ENCODE results near the gene COQ5. TPM values are rescaled to one million over a fixed set of nuclear protein-coding genes. Genes with fewer than 3 reads are reported as not detected.

Gene COQ5
- total RNA-seq, 1 donor from 2014 or later, result 28.5 TPM

DNA sequence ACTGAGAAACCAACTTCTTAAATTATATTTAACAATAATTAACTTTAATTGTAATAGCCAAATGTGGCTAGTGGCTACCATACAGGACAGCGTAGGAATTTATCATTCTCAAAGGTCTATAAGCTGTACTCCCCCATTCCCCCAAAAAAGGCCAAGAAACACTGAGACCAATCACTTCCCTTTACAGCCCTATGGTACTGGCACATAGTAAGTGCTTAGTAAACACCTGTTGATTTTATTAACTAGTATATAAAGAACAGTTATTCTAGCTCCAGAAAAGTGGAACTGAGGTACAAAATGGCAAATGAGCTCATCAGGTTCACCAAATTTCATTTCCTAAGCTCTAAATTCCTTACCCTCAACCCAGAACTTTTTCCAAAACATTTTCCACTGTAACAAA, 53.3 kb downstream of the COQ5 start:
- H3K4me1 Mint-ChIP-seq, result peaks cover 37% of the 10 kb centered on the region
- TF ChIP-seq, protein P1, sequence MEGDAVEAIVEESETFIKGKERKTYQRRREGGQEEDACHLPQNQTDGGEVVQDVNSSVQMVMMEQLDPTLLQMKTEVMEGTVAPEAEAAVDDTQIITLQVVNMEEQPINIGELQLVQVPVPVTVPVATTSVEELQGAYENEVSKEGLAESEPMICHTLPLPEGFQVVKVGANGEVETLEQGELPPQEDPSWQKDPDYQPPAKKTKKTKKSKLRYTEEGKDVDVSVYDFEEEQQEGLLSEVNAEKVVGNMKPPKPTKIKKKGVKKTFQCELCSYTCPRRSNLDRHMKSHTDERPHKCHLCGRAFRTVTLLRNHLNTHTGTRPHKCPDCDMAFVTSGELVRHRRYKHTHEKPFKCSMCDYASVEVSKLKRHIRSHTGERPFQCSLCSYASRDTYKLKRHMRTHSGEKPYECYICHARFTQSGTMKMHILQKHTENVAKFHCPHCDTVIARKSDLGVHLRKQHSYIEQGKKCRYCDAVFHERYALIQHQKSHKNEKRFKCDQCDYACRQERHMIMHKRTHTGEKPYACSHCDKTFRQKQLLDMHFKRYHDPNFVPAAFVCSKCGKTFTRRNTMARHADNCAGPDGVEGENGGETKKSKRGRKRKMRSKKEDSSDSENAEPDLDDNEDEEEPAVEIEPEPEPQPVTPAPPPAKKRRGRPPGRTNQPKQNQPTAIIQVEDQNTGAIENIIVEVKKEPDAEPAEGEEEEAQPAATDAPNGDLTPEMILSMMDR (IDR thresholded peaks at IDR 0.05; ENCODE audit: unreplicated experiment), result no peak

DNA sequence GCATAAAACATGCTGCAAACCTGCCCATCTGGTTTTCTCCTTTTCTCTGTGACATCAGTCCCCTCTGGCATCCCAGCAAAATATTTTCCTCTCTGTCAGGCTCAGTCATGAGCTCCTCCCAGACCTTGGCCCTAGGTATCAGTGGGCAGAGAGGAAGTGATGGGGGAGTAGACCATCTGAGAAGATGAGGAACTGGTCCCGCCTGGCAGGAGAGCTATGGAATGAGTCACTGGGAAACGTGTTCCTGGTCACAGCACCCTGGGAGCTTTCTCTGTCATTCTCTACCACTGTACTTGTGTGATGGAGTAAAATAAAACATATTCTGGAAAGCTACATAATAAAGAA, 54.4 kb downstream of the COQ5 start:
- peak overlapping the region; percentile 89 for H3K27ac Mint-ChIP-seq

More for the DNA sequence above, 53.3 kb downstream of the COQ5 start:
- DNase-seq (ENCODE audit: low spot score in 2 of 2, unreplicated experiment in 2 of 2), result no peak
- Mint-ChIP-seq H3K27ac (peak overlapping the region; percentile 64), H3K27me3 (ENCODE audit: low read depth) (no peaks in the 10 kb centered on the region), H3K4me3 (no peak overlapping the region), H3K9me3 (no peaks in the 10 kb centered on the region), H3K36me3 (no peaks in the 10 kb centered on the region)

DNA sequence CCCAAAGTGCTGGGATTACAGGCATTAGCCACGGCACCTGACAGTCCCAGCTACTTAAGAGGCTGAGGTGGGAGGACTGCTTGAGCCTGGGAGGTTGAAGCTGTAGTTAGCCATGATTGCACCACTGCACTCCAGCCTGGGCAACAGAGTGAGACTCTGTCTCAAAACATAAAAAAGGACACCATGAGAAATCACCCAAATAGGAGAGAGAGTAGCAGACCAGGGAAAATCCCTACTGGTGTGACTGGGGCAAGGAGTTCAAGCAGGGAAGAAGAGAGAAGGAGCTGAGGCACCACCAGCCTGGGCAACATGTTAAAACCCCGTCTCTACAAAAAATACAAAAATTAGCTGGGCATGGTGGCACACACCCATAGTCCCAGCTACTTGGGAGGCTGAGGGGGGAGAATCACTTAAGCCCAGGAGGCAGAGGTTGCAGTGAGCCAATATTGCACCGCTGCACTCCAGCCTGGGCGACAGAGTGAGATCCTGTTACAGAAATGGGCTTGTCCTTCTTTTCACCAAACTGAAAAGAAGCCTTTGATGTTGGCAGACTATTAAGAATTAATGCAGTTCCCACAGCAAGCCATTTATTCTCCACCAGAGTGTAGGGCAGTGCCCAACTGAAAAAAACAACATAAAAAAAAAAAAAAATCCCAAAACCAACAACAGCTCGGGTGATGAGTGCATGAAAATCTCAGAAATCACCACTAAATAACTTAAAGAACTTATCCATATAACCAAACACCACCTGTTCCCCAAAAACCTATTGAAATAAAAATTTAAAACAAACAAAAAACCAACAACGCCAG, 54.9 kb downstream of the COQ5 start:
- TF ChIP-seq, protein P1 (IDR thresholded peaks at IDR 0.05; ENCODE audit: unreplicated experiment), result no peak
- Mint-ChIP-seq H3K27ac (peak overlapping the region; percentile 89), H3K9me3 (no peaks in the 10 kb centered on the region), H3K4me1 (peaks cover 41% of the 10 kb centered on the region), H3K27me3 (ENCODE audit: low read depth) (no peaks in the 10 kb centered on the region), H3K4me3 (no peak overlapping the region), H3K36me3 (no peaks in the 10 kb centered on the region)
- no peak for DNase-seq (ENCODE audit: low spot score in 2 of 2, unreplicated experiment in 2 of 2)

More for the DNA sequence above, 54.4 kb downstream of the COQ5 start:
- TF ChIP-seq, protein P1 (IDR thresholded peaks at IDR 0.05; ENCODE audit: unreplicated experiment), result no peak
- H3K4me1 Mint-ChIP-seq, result peaks cover 41% of the 10 kb centered on the region
- peak in 1 of 2 experiments; percentile 41 for DNase-seq (ENCODE audit: low spot score in 2 of 2, unreplicated experiment in 2 of 2)
- H3K4me3 Mint-ChIP-seq, result no peak overlapping the region
- H3K27me3 Mint-ChIP-seq (ENCODE audit: low read depth), result no peaks in the 10 kb centered on the region
- no peaks in the 10 kb centered on the region for H3K36me3 Mint-ChIP-seq
- no peaks in the 10 kb centered on the region for H3K9me3 Mint-ChIP-seq

DNA sequence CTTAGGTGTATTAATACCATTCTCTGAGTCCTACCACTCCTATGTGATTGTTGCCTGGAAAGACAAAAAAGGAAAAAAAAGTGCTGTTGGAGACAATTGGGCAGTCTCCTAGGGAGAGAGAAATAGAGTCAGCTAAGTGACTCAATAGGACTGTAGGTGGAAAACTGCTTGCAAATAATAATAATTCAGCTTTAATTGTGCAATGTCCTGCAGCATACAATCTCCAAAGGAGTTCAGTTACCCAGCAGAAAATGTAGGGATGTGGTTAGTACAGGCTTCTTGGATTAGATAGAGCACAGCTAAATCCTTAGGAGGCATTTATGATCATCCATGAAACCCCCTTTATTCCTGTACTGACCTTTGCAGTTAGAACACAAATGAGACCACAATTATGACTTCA, 56.4 kb downstream of the COQ5 start:
- DNase-seq (ENCODE audit: low spot score in 2 of 2, unreplicated experiment in 2 of 2), result no peak
- peak overlapping the region; percentile 78 for H3K27ac Mint-ChIP-seq
- peaks cover under 1% of the 10 kb centered on the region for H3K36me3 Mint-ChIP-seq
- TF ChIP-seq, protein P1 (IDR thresholded peaks at IDR 0.05; ENCODE audit: unreplicated experiment), result no peak
- H3K9me3 Mint-ChIP-seq, result no peaks in the 10 kb centered on the region
- no peaks in the 10 kb centered on the region for H3K27me3 Mint-ChIP-seq (ENCODE audit: low read depth)
- peaks cover 50% of the 10 kb centered on the region for H3K4me1 Mint-ChIP-seq
- no peak overlapping the region for H3K4me3 Mint-ChIP-seq

GRCh38 chr12:120470150-120470784, 58.7 kb downstream of the COQ5 start:
- no peaks in the 10 kb centered on the region for H3K27me3 Mint-ChIP-seq (ENCODE audit: low read depth)
- no peaks in the 10 kb centered on the region for H3K9me3 Mint-ChIP-seq
- peak overlapping the region; percentile 87 for H3K4me3 Mint-ChIP-seq
- DNase-seq (ENCODE audit: low spot score in 2 of 2, unreplicated experiment in 2 of 2), result no peak
- H3K36me3 Mint-ChIP-seq, result peaks cover 8% of the 10 kb centered on the region
- peaks cover 48% of the 10 kb centered on the region for H3K4me1 Mint-ChIP-seq
- TF ChIP-seq, protein P1 (IDR thresholded peaks at IDR 0.05; ENCODE audit: unreplicated experiment), result no peak
- peak overlapping the region; percentile 98 for H3K27ac Mint-ChIP-seq
